Islet precursor cell (in vitro differentiated cells): ENCODE results near the gene INPP5D.
"Not testable (repeated sequence)": the region's sequence is repeated elsewhere in the genome, so short reads cannot be mapped to it uniquely, and the experiment has no call there.

ENCODE experiments used
- DNase-seq: peaks from one replicate; pipeline ENCODE4 v3.0.0-alpha.2; 2018

Gene INPP5D

GRCh38 chr2:233056961-233057605 lies 3.1 kb upstream of the INPP5D start:
- DNase-seq: peak; percentile 32

DNA sequence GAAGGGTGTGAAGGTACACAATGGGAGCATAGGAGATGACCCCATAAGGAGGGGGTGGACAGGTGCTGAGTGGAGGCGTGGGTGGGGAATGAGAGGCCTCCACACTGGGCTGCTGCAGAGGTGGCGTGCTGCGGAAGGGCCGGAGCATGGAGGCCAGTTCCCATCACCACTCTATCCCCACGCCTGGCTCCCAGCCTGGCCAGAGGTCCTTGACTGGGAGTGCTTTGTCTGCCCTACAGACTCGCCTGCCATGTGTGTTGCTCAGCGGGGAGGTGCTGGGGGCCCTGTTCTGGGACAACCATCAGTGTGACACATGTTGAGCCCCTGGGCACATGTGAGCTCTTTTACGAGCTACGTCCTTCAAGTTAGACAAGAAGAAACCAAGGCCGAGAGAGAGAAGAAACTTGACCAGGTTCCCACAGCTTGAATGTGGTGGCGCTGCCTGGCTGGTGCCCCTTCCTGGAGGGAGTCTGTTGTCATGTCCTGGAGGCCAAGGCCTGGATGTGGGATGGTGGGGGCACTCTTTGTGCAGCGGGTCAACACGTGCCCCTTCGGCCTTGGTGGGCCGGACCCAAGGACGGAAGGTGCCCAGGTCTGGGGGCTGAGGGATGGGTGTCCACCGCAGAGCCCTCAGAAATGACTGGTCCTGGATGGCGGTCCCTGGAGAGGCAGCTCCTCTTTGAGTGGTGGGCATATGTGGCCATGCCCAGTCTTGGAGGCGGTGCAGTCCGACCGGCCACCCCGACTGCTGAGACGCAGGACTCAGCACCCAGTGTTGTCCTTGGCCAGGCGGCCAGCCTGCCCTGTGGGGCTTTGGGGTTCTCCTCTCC lies 1.2 kb upstream of the INPP5D start:
- peak; percentile 32 for DNase-seq

DNA sequence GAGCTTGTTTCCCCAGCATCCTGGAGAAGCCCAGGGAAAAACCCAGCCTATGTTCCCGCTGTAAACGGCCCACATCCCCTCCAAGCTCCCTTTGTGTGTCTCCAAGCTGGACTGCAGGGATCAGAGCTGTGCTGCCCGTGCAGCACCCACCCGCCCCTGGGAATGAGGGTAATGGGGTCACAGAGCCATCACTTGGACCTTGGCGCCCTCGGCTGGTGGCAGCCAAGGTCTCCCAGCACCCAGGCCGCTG lies 670 bp upstream of the INPP5D start:
- peak; percentile 46 for DNase-seq

- peak; percentile 46 for DNase-seq
Observed at GRCh38 chr2:233060501-233060979, 398 bp downstream of the INPP5D start.

DNA sequence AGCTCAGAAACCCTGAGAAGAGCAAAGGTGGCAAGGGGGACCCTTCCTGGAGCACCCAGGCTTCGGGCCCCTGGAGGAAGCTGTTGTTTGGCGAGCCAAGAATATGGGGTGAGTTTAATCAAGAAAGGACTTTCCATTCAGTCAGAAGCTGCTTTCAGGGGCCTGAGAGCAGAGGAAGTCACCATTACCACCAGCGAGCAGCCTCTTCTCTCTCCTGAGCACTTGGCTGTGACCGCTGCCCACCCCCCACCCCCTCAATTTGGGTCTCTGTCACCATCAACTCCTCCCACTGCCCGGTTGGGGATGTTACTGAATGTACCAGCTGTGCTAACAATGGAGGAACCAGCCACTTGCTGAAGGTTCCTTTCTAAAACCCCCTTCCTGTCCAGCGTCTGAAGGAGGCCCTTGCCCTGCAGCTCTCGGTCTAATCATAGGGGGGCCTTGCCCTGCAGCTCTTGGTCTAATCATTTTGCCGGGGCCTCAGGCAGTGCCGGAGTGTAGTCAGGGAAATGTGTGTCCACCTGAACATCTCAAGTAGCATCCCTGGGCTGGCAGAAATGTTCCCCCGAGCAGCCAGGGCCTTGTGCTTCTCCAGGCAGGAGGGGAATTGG lies 943 bp downstream of the INPP5D start:
- DNase-seq: peak; percentile 37

- DNase-seq: peak; percentile 84
Observed at GRCh38 chr2:233061591-233062450, 1.7 kb downstream of the INPP5D start.

- no peak for DNase-seq
Observed at GRCh38 chr2:233062451-233062850, 2.3 kb downstream of the INPP5D start.

- DNase-seq: no peak
Observed at GRCh38 chr2:233062946-233063268, 2.8 kb downstream of the INPP5D start.

DNA sequence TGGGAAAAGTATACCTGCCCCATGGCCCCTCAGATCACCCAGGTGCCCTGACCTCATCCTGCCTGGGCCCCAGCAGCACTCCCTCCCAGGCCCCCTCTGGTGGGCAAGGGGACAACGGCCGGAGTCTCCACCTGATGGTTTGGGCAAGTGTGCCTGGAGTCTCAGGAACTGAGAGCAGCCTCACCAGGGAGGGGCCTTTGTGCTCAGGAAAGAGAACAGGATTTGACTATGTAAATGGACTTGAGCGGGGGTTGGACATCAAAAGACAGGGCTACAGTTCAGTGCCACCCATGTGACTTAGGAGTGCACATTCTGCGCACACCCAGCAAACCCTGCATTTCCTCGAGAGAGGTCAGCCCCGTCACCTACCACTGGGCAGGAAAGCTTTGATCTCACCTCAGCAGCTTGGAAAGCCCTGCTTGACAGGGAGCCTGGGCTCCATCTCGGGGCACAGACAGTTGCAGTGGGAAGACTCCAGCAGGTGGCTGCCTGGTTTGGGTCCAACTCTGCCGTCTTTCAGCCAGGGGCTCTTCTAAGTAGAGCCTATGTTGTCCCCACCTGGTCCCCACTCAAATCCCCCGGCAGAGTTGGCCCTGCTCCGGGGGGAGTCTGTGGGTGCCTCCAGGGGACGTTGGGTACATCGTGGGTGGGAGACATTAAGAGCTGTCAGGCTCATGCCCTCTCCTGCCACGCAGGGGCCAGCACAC lies 3.3 kb downstream of the INPP5D start:
- peak; percentile 73 for DNase-seq

DNA sequence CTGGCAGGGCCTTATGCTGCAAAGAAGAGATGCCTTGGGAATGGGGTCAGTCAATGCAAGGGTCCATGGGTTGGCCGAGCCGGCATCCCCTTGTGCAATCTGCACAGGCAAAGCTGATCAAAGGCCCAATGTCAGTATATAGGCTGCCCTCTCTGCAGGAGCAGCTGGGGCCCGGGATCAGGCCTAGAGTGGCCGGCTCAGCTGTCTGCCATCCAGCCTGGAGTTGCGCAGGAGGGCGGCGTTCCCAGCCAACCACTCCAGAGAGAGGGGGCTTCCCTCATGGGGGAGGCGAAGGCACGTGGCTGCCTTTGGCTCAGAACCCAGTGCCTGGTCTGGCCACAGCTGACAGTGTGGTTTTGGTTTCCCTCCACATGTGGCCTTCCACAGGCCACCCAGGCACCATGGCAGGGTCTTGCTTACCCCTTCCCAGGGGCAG lies 3.9 kb downstream of the INPP5D start:
- peak; percentile 40 for DNase-seq

DNA sequence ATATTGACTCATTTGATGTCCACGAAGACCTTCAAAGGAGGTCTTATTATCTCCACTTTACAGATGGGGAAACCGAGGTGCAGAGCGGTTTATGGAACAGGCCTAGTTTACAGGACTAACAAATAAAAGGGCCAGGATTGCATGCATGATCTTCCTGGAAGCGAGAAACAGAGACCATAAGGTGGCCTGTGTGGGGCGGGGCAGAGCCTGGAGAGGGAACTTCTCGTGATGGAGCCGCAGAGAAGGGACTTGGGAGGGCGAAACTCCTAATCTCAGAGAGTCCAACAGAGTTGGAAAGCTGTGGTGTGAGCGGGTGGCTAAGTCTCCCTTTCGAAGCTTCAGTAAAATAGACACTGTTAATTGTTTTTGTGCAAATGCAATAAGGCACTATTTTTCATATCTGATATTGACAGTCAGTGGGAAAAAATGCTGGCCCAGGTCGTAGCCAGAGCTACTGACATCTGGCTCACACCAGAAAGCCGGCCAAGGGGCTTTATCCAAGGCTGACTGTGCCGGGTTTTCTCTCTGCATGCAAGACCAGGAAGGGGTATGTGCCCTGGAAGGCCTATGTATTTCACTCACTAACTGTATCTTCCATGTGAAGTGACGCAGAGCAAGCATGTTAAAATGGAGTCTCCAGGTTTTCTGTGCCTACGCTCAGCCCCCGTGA lies 4.5 kb downstream of the INPP5D start:
- peak; percentile 28 for DNase-seq

DNA sequence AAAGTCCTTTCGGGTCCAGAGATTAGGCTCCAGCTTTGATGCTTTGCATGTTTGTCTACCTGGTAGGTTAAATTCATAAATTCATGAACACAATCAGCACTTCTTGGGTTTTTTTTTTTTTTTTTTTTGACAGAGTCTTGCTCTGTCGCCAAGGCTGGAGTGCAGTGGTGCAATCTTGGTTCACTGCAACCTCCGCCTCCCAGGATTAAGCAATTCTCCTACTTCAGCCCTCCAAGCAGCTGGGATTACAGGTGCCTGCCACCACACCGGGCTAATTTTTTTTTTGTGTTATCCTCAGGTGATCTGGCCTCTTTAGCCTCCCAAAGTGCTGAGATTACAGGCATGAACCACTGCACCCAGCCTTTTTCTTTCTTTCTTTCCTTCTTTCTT lies 5.1 kb downstream of the INPP5D start:
- DNase-seq: not testable (repeated sequence)

DNA sequence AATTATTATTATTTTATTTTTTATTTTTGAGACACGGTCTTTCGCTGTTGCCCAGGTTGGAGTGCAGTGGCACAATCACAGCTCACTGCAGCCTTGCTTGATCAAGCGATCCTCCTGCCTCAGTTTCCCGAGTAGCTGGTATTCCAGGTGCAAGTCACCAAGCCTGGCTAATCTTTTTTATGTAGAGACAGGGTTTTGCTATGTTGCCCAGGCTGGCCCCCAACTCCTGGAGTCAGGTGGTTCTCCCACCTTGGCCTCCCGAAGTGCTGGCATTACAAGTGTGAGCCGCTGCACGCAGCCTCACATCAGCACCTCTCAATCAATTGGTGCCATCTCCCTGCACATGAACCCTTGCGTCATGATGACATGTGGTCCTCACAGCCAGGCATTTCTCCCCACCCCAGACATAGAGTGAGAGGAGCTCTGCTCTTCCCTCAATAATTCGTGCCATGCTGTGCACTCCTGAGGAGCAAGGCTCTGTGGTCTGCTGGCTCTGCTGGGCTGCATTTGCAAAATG lies 5.9 kb downstream of the INPP5D start:
- DNase-seq: peak; percentile 27

DNA sequence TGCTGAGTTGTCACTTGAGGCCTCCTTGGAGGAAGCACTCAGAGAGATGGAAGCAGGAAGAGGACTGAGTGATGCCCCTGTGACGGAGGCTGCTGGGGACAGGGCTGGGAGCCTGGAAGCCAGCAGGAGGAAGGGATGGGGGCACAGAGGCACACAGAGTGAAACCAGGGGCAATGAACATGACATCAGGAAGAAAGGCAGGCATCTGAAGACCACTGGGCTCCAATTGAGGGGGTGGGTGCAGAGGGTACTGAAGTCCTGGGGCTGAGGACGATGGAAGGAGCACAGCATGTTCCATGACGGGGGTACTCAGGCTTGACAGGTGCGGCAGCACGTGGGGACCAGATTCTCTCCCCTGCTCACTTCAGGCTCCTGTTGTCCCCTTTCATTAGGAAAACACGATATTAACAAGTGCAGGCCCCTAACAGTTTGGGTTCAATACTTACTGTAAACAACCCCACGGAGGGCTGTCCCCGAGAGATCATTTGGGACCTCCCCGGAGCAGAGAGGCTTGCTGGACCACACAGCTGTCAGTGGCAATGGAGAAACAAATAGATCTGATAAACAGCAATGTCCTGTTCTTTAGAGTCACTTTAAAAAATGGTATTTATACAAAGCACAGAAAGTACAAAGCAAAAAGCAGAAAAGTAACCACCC lies 8.7 kb downstream of the INPP5D start:
- peak; percentile 31 for DNase-seq

DNA sequence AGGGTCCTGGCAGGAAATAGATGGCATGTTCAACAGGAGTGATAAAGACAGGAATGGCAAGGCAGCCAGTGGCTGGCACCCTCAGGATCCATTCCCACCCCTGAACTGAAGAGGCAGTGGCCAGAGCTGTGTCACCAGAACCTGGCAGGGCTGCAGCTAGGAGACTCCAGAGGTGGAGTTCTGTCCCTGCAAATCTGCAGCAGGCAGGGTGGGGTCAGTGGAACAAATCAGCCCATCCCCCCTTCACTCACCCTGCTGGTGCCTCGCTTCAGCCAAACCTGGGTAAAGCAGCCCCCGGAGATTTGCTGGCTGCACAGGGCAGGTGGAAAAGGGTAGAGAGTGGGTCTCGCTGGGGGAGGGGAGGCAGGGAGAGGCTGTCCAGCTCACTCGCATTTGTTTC lies 12.7 kb downstream of the INPP5D start:
- peak; percentile 51 for DNase-seq

- DNase-seq: peak; percentile 30
Observed at GRCh38 chr2:233074106-233074505, 14.0 kb downstream of the INPP5D start.

DNA sequence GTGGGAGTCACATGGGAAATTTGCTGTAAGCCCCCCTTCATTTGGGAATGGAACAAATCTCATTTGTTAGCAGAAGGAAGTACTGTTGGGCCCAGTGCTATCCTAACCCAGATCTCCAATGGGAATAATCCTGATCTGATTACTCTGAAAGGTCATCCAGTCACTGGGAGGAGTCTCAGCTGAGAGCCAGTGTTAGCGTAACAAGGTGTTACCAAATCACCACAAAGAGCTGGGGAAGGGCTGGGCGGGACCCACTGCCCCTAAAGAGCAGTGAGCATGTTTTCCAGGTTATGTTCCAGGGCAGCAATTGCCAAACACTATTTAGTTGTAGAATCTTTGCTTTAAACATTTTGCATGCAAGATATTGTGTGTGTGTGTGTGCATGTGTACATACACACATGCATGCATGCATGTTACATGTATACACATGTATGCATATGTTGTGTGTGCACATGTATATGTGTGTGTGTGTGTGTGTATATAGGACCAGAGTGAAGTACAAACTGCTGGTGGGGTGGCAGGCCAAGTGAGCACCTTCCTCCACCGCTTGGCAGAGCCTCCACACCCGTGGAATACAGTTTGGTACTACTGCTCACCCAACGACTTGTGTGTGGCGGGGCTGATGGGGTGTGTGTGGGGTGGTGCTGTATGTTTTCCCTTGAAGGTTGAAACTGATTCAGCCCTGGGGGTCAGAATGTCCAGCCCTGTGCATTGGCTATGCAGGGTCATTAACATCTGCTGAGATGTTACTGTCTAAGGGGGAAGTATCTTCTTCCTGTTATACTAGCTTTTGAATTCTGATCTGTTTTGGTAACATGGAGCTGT lies 15.2 kb downstream of the INPP5D start:
- DNase-seq: peak; percentile 33

DNA sequence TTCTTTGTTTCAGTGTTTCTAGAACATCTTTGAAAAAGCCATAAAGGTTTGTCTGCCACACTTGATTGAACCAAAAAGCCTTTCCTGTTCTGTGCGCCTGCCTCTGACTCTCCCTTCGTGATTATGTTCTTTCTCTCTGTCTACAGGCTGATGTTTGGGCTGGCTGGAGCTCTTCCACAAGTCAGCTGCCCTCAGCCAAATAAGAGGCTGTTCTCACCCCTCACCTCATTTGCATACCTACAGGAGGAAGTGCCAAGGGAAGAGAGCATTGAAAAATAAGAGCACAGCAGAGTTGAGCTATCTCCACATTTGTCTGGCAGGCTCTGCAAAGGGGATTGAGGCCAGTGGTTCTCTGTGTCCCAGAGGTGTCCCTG lies 15.8 kb downstream of the INPP5D start:
- no peak for DNase-seq

DNA sequence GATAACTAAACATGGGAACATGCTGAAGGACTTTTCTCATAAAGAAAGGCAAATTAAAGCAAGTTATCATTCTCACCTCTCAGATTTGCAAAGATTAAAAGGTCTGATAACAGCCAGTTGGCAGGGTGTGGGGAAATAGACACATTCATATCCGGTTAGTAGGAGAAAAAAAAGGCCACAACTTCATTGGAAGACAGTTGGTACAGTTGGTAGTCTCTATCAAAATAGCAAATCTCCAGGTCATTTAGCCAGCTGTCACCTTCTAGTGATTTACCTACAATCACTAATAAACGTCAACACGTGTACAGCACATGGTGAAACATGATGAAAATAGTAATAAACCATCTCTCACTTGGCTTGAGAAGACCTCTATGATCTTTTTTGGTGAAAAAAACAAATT lies 16.6 kb downstream of the INPP5D start:
- DNase-seq: no peak

DNA sequence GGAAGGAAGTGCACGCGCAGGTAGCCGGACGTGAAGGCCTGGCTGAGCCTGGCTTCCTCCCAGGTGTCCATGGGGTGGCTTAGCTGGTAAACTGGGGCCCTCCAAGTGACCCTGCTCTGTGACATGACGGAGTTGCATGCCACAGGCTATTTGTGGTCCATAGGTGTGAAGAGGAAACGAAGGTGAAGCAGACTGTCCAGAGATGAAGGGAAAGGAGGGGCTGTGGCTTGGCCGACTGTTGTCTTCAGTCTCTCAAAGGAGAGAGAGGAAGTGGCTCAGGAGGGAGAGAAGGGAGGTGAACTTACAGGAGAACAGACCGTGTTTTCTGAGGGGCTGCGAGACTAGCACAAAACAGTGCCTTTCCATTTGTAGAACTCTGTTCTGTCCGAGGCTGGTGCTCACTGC lies 19.3 kb downstream of the INPP5D start:
- DNase-seq: peak; percentile 37
